Keratinocyte (primary cell): ENCODE data around the gene CAPSL.

Experiments
- CTCF ChIP-seq, 3 experiments: IDR thresholded peaks in 1 of 3; conservative IDR thresholded peaks in 1 of 3; optimal IDR thresholded peaks in 1 of 3; 2 replicates in 2 of 3; 3 replicates in 1 of 3; pipeline versions ENCODE3 to v1.5.1; 2011; ENCODE audit warnings: low read length in 3 of 3, mild to moderate bottlenecking in 3 of 3, moderate library complexity in 2 of 3, control low read depth in 1 of 3, inconsistent platforms in 1 of 3; ENCODE audit not compliant: insufficient read depth in 2 of 3; ENCODE audit errors: extremely low read depth in 1 of 3
- EZH2 ChIP-seq: IDR thresholded peaks from one replicate; pipeline ENCODE4 v1.6.1; 2012; ENCODE audit warnings: inconsistent platforms, mild to moderate bottlenecking, low read length, moderate library complexity

GRCh38 chr5:35956429-35956828, 18.0 kb upstream of the CAPSL start:
- TF ChIP-seq CTCF (optimal IDR thresholded peaks at IDR 0.05 in 1 of 3, IDR thresholded peaks at IDR 0.05 in 1 of 3, conservative IDR thresholded peaks at IDR 0.05 in 1 of 3; ENCODE audit: extremely low read depth in 1 of 3, insufficient read depth in 2 of 3, low read length in 3 of 3) (no peak), EZH2 (no peak)
